ENCODE measurements around the gene CACNA1B.

- TF ChIP-seq EZH2 (IDR thresholded peaks at IDR 0.05; ENCODE audit: borderline replicate concordance, low read length) (no peak), CTCF (conservative IDR thresholded peaks at IDR 0.05 in 1 of 2, IDR thresholded peaks at IDR 0.05 in 1 of 2; ENCODE audit: extremely low read depth in 1 of 2, insufficient read depth in 1 of 2, low read depth in 1 of 2, low read length in 2 of 2) (no peak)
Measured at GRCh38 chr9:138014563-138014945, 137.0 kb downstream of the CACNA1B start.

Data from mammary epithelial cell (primary cell).